ENCODE results near the gene FHOD1.

Gene FHOD1

DNA sequence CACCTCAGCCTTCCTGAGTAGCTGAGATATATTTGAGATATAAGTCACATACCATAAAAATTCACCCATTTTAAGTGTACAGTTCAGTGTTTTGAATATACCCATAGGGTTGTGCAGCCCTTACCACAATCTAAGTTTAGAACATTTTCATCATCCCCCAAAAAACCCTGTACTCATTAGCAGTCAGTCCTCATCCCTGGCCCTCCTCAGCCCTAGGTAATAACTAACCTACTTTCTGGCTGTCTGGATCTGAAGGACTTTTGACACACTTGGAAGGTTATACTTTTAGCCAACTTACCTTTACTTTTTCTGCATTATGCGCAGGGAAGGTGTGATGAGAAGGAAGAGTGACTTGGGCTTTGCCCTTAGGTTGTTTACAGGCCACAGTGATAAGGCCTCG, 28.0 kb upstream of the FHOD1 start:
- no peak overlapping the region for H3K4me3 ChIP-seq (ENCODE audit: low read depth, low read length)
- H3K79me2 ChIP-seq (ENCODE audit: control insufficient read depth, insufficient read depth, low read length, unreplicated experiment), result peaks cover 22% of the 10 kb centered on the region
- no peak overlapping the region for H3K27ac ChIP-seq (ENCODE audit: low read depth, low read length)
- no peak overlapping the region for H2AFZ ChIP-seq (ENCODE audit: low read length, unreplicated experiment)
- H3K27me3 ChIP-seq (ENCODE audit: insufficient read depth, low read length), result no peaks in the 10 kb centered on the region
- H3K36me3 ChIP-seq (ENCODE audit: insufficient read depth, low read length), result peaks cover 4% of the 10 kb centered on the region; the same call in 1 of the 2 replicates
- H3K4me1 ChIP-seq (ENCODE audit: control insufficient read depth, insufficient read depth, low read length, unreplicated experiment), result peaks cover 31% of the 10 kb centered on the region

DNA sequence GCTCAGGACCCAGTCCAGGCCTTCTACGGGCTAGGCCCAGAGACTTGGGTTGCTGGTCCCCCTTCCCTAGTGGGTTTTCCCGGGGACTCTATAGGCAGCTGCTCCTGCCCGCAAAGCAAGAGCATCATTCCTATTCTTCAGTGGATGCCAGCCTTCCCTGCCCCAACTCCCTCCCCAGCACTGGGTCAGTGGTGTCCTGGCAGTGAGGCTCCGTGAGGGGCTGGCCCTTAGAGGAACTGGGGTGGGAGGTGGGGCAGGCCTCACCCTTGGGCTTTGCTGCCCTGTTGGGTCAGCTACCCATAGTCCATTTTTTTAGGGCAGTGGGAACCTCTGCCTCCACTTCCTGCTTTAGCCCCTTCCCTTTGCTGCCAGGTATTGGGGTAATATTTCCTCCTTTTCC, 24.2 kb upstream of the FHOD1 start:
- Histone ChIP-seq H3K4me1 (ENCODE audit: control insufficient read depth, insufficient read depth, low read length, unreplicated experiment) (peaks cover 31% of the 10 kb centered on the region), H3K27ac (ENCODE audit: low read depth, low read length) (no peak overlapping the region), H3K27me3 (ENCODE audit: insufficient read depth, low read length) (no peaks in the 10 kb centered on the region), H2AFZ (ENCODE audit: low read length, unreplicated experiment) (no peak overlapping the region), H3K4me3 (ENCODE audit: low read depth, low read length) (no peak overlapping the region), H3K36me3 (ENCODE audit: insufficient read depth, low read length) (peaks cover 2% of the 10 kb centered on the region; the same call in 1 of the 2 replicates), H3K79me2 (ENCODE audit: control insufficient read depth, insufficient read depth, low read length, unreplicated experiment) (peaks cover 10% of the 10 kb centered on the region)

GRCh38 chr16:67270931-67271338, 23.7 kb upstream of the FHOD1 start:
- Histone ChIP-seq H3K27ac (ENCODE audit: low read depth, low read length) (no peak overlapping the region), H2AFZ (ENCODE audit: low read length, unreplicated experiment) (no peak overlapping the region), H3K4me1 (ENCODE audit: control insufficient read depth, insufficient read depth, low read length, unreplicated experiment) (peaks cover 28% of the 10 kb centered on the region), H3K4me3 (ENCODE audit: low read depth, low read length) (no peak overlapping the region), H3K36me3 (ENCODE audit: insufficient read depth, low read length) (no peaks in the 10 kb centered on the region), H3K79me2 (ENCODE audit: control insufficient read depth, insufficient read depth, low read length, unreplicated experiment) (peaks cover 5% of the 10 kb centered on the region), H3K27me3 (ENCODE audit: insufficient read depth, low read length) (no peaks in the 10 kb centered on the region)

DNA sequence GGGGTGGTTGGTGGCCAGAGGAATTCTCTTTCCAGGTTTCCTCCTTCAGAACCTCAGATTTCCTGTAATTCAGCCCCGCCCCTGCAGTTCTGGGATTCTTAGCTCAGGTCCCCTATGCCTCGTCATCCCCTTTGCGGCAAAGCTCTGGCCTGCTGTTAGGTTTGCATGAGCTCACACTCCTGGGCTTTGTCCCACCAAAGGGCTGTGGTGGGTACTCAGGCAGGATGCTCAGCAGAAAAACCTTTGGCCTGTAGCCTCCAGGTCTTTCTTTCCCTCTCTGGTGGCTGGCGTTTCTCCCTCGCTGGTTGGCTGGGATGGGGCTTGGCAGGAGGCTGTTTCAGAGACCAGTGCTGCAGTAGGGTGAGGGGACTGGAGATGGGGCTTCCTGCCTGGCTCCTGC, 22.5 kb upstream of the FHOD1 start:
- Histone ChIP-seq H3K4me3 (ENCODE audit: low read depth, low read length) (no peak overlapping the region), H3K27ac (ENCODE audit: low read depth, low read length) (peak overlapping the region; percentile 85; the same call in 1 of the 2 replicates), H3K4me1 (ENCODE audit: control insufficient read depth, insufficient read depth, low read length, unreplicated experiment) (peaks cover 26% of the 10 kb centered on the region), H2AFZ (ENCODE audit: low read length, unreplicated experiment) (no peak overlapping the region), H3K79me2 (ENCODE audit: control insufficient read depth, insufficient read depth, low read length, unreplicated experiment) (no peaks in the 10 kb centered on the region), H3K36me3 (ENCODE audit: insufficient read depth, low read length) (no peaks in the 10 kb centered on the region), H3K27me3 (ENCODE audit: insufficient read depth, low read length) (no peaks in the 10 kb centered on the region)

GRCh38 chr16:67268136-67268579, 20.9 kb upstream of the FHOD1 start:
- Histone ChIP-seq H3K27me3 (ENCODE audit: insufficient read depth, low read length) (no peaks in the 10 kb centered on the region), H3K4me3 (ENCODE audit: low read depth, low read length) (no peak overlapping the region), H3K4me1 (ENCODE audit: control insufficient read depth, insufficient read depth, low read length, unreplicated experiment) (peaks cover 26% of the 10 kb centered on the region), H2AFZ (ENCODE audit: low read length, unreplicated experiment) (no peak overlapping the region), H3K27ac (ENCODE audit: low read depth, low read length) (peak overlapping the region; percentile 73), H3K36me3 (ENCODE audit: insufficient read depth, low read length) (no peaks in the 10 kb centered on the region), H3K79me2 (ENCODE audit: control insufficient read depth, insufficient read depth, low read length, unreplicated experiment) (no peaks in the 10 kb centered on the region)

- H2AFZ ChIP-seq (ENCODE audit: low read length, unreplicated experiment), result no peak overlapping the region
- H3K27me3 ChIP-seq (ENCODE audit: insufficient read depth, low read length), result no peaks in the 10 kb centered on the region
- peaks cover 26% of the 10 kb centered on the region for H3K4me1 ChIP-seq (ENCODE audit: control insufficient read depth, insufficient read depth, low read length, unreplicated experiment)
- no peaks in the 10 kb centered on the region for H3K79me2 ChIP-seq (ENCODE audit: control insufficient read depth, insufficient read depth, low read length, unreplicated experiment)
- H3K27ac ChIP-seq (ENCODE audit: low read depth, low read length), result no peak overlapping the region
- H3K36me3 ChIP-seq (ENCODE audit: insufficient read depth, low read length), result no peaks in the 10 kb centered on the region
- H3K4me3 ChIP-seq (ENCODE audit: low read depth, low read length), result no peak overlapping the region
Measured at GRCh38 chr16:67265834-67266233, 18.6 kb upstream of the FHOD1 start.

DNA sequence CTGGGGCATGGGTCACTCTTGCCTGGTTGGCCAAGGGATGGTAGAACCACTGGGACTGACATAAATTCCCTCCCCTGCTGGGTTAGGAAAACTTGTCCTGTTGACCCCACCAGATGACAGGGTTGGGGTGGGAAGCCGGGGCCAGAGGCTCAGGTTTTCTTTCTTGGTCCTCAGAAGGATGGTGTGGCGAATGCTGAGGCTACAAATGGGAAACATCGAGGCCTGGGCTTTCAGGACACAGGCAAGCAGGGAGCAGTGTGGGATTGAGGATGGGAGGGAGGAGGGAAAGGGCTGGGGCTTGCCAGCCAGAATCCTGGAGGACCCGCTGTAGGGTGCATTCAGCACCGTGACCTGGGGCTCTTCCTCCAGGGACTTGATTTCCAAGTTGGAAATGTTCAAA, 17.6 kb upstream of the FHOD1 start:
- Histone ChIP-seq H3K36me3 (ENCODE audit: insufficient read depth, low read length) (no peaks in the 10 kb centered on the region), H3K4me3 (ENCODE audit: low read depth, low read length) (no peak overlapping the region), H3K27me3 (ENCODE audit: insufficient read depth, low read length) (no peaks in the 10 kb centered on the region), H3K27ac (ENCODE audit: low read depth, low read length) (no peak overlapping the region), H3K79me2 (ENCODE audit: control insufficient read depth, insufficient read depth, low read length, unreplicated experiment) (no peaks in the 10 kb centered on the region), H3K4me1 (ENCODE audit: control insufficient read depth, insufficient read depth, low read length, unreplicated experiment) (peaks cover 25% of the 10 kb centered on the region), H2AFZ (ENCODE audit: low read length, unreplicated experiment) (no peak overlapping the region)

GRCh38 chr16:67264277-67264676, 17.0 kb upstream of the FHOD1 start:
- H2AFZ ChIP-seq (ENCODE audit: low read length, unreplicated experiment), result no peak overlapping the region
- H3K27me3 ChIP-seq (ENCODE audit: insufficient read depth, low read length), result no peaks in the 10 kb centered on the region

GRCh38 chr16:67263201-67263600, 15.9 kb upstream of the FHOD1 start:
- peaks cover 11% of the 10 kb centered on the region for H3K4me1 ChIP-seq (ENCODE audit: control insufficient read depth, insufficient read depth, low read length, unreplicated experiment)
- no peaks in the 10 kb centered on the region for H3K79me2 ChIP-seq (ENCODE audit: control insufficient read depth, insufficient read depth, low read length, unreplicated experiment)
- H2AFZ ChIP-seq (ENCODE audit: low read length, unreplicated experiment), result no peak overlapping the region
- no peak overlapping the region for H3K4me3 ChIP-seq (ENCODE audit: low read depth, low read length)
- no peak overlapping the region for H3K27ac ChIP-seq (ENCODE audit: low read depth, low read length)
- H3K27me3 ChIP-seq (ENCODE audit: insufficient read depth, low read length), result no peaks in the 10 kb centered on the region
- H3K36me3 ChIP-seq (ENCODE audit: insufficient read depth, low read length), result no peaks in the 10 kb centered on the region

More at GRCh38 chr16:67264277-67264676, 17.0 kb upstream of the FHOD1 start:
- Histone ChIP-seq H3K79me2 (ENCODE audit: control insufficient read depth, insufficient read depth, low read length, unreplicated experiment) (no peaks in the 10 kb centered on the region), H3K27ac (ENCODE audit: low read depth, low read length) (no peak overlapping the region), H3K36me3 (ENCODE audit: insufficient read depth, low read length) (no peaks in the 10 kb centered on the region), H3K4me3 (ENCODE audit: low read depth, low read length) (no peak overlapping the region), H3K4me1 (ENCODE audit: control insufficient read depth, insufficient read depth, low read length, unreplicated experiment) (peaks cover 19% of the 10 kb centered on the region)

GRCh38 chr16:67260426-67261063, 13.3 kb upstream of the FHOD1 start:
- H3K4me3 ChIP-seq (ENCODE audit: low read depth, low read length), result no peak overlapping the region
- no peak overlapping the region for H2AFZ ChIP-seq (ENCODE audit: low read length, unreplicated experiment)
- no peaks in the 10 kb centered on the region for H3K4me1 ChIP-seq (ENCODE audit: control insufficient read depth, insufficient read depth, low read length, unreplicated experiment)
- no peaks in the 10 kb centered on the region for H3K27me3 ChIP-seq (ENCODE audit: insufficient read depth, low read length)
- no peak overlapping the region for H3K27ac ChIP-seq (ENCODE audit: low read depth, low read length)
- H3K36me3 ChIP-seq (ENCODE audit: insufficient read depth, low read length), result no peaks in the 10 kb centered on the region
- H3K79me2 ChIP-seq (ENCODE audit: control insufficient read depth, insufficient read depth, low read length, unreplicated experiment), result no peaks in the 10 kb centered on the region

GRCh38 chr16:67259705-67260104, 12.4 kb upstream of the FHOD1 start:
- H3K27ac ChIP-seq (ENCODE audit: low read depth, low read length), result no peak overlapping the region
- no peaks in the 10 kb centered on the region for H3K4me1 ChIP-seq (ENCODE audit: control insufficient read depth, insufficient read depth, low read length, unreplicated experiment)
- no peak overlapping the region for H2AFZ ChIP-seq (ENCODE audit: low read length, unreplicated experiment)
- no peaks in the 10 kb centered on the region for H3K27me3 ChIP-seq (ENCODE audit: insufficient read depth, low read length)
- no peaks in the 10 kb centered on the region for H3K36me3 ChIP-seq (ENCODE audit: insufficient read depth, low read length)
- no peaks in the 10 kb centered on the region for H3K79me2 ChIP-seq (ENCODE audit: control insufficient read depth, insufficient read depth, low read length, unreplicated experiment)
- H3K4me3 ChIP-seq (ENCODE audit: low read depth, low read length), result no peak overlapping the region

Data from ACC112 (cell line).